Activated CD8-positive, alpha-beta memory T cell treated with anti-CD3 and anti-CD28 coated beads, Interleukin-2, amount 50 U/mL, for 1 hour (primary cell): ENCODE results near the gene SMAD3.

Experiments
- DNase-seq: peaks from one replicate; pipeline ENCODE4 v3.0.0-alpha.2; 2020; ENCODE audit errors: extremely low read depth

Gene SMAD3

GRCh38 chr15:67183443-67184169 is 118.2 kb downstream of the SMAD3 start:
- no peak for DNase-seq

- no peak for DNase-seq
These were observed 119.0 kb downstream of the SMAD3 start for GRCh38 chr15:67184208-67184925.

DNA sequence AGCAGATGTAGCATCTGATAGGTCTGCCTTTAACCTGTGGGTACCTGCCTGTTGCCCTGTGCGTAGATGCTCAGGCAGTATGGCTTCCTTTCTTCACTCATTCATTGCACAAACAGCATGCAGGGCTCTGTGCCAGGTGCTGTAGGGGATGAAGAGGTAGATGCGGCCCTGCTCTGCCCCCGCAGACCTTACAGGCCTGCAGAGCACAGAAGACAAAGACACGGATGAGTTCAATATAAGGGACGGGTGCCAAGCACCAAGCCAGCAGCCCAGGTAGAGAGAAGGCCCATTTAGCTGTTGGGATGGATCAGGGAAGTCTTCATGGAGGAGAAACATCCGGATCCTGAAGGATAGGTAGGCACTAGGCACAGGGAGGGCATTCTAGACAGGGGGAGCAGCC is 119.6 kb downstream of the SMAD3 start:
- DNase-seq, result no peak

GRCh38 chr15:67185621-67186225 is 120.3 kb downstream of the SMAD3 start:
- no peak for DNase-seq

DNA sequence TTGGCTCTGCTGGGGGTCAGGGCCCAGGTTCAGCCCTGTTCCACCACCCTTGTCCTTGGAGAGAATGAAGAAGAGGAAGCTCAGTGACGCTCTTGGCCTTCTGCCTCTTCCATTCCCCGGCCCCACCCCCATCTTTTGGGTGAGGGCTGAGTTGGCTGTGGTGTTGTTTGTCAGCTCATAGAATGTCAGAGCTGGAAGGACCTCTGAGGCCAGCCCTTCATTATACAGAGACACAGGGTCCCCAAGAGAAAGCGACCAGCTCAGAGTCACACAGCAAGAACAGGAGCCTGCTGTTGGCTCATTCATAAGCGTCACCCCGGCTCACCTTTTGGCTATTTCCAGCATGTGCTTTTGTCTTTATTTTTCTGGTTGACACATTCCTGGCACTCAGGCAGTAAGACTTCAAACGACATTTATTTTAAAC is 120.8 kb downstream of the SMAD3 start:
- DNase-seq, result no peak

- no peak for DNase-seq
These were observed 121.3 kb downstream of the SMAD3 start for GRCh38 chr15:67186688-67187087.

DNA sequence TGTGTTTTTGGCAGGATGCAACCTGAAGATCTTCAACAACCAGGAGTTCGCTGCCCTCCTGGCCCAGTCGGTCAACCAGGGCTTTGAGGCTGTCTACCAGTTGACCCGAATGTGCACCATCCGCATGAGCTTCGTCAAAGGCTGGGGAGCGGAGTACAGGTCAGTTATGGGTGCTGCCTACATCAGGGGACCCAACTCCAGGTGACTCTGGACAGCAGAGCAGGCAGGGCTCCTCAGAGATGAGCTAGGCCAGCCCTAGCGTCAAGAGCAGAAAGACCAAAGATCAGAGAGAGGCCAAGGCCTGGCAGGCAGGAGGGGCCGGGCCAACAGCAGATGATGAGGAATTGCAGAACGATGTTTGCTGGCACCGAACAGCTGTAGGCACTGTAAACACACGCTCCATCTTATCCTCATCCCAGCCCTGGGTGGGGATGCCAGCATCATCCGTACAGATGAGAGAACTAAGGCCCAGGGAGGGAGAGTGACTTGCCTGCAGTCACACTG is 122.0 kb downstream of the SMAD3 start:
- no peak for DNase-seq

DNA sequence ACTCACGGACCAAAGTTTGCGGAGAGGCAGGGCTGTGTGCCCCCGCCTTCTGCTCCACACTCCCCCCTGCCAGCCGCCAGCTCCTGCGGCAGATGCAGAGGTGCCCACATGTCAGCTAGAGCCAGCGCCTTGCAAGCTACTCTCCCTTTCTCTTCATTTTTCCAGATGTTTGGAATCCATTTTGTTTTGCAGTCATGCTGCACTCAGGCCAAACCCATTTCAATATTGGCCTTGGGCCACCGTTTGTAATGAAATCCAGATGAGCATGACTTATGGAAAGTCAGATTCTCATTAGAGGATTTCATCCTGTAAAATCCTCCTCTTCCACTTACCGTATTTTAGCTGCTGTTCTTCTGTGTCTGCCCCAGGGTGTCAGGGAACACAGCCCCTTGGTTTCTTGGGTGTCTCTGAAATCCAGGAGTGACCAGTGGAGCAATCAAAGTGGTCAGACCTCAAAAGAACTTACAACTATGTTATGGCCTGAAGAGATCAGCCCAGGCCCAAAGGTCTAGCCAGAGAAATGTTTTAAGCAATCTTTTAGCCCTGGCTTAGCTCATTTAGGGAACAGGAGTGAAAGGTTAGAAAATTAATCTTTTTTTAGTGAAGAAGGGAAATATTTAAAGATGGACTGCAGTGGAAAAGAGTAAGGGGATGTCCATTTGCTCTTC is 123.3 kb downstream of the SMAD3 start:
- DNase-seq, result no peak

DNA sequence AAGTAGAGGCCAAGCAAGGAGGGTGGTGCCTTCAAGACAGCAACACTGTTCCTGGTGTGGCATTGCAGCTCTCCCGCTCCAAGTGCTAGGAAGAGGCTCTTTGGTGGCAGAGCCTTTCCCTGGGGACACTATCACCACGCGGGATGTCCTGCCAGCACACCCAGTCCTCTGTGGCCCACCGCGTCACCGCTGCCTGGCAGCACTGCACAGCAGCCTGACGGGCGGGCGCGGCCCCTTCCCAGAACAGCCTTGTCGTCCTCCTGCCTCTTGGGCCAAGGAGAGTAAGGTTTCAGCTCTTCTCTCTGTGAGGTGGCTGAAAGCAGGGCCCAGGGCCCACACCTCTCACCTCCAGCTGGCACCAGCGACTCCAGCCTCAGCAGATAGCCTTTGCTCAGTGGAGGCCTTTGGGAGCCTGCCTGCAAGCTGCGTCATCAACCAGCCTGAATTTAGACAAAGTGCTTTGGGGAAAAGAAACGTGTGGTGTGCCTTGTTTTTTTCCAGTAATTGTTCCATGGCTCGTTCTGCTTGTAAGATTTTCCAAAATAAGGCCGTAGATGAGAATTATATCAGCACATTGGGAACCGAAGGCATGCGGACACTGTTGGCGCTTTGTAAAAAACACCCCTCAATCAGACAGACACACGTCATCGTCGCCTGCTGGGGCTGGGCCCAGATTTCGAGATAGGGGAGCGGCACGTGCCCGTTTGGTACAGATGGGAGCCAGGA is 124.1 kb downstream of the SMAD3 start:
- DNase-seq, result no peak

DNA sequence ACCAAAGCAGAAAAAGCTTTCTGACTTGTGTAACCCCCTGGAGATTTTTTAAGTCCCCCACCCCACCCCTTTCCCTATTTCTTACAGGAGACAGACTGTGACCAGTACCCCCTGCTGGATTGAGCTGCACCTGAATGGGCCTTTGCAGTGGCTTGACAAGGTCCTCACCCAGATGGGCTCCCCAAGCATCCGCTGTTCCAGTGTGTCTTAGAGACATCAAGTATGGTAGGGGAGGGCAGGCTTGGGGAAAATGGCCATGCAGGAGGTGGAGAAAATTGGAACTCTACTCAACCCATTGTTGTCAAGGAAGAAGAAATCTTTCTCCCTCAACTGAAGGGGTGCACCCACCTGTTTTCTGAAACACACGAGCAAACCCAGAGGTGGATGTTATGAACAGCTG is 124.9 kb downstream of the SMAD3 start:
- DNase-seq, result no peak

DNA sequence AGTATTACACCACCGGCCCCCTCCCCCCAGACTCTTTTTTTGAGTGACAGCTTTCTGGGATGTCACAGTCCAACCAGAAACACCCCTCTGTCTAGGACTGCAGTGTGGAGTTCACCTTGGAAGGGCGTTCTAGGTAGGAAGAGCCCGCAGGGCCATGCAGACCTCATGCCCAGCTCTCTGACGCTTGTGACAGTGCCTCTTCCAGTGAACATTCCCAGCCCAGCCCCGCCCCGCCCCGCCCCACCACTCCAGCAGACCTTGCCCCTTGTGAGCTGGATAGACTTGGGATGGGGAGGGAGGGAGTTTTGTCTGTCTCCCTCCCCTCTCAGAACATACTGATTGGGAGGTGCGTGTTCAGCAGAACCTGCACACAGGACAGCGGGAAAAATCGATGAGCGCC is 125.4 kb downstream of the SMAD3 start:
- no peak for DNase-seq

DNA sequence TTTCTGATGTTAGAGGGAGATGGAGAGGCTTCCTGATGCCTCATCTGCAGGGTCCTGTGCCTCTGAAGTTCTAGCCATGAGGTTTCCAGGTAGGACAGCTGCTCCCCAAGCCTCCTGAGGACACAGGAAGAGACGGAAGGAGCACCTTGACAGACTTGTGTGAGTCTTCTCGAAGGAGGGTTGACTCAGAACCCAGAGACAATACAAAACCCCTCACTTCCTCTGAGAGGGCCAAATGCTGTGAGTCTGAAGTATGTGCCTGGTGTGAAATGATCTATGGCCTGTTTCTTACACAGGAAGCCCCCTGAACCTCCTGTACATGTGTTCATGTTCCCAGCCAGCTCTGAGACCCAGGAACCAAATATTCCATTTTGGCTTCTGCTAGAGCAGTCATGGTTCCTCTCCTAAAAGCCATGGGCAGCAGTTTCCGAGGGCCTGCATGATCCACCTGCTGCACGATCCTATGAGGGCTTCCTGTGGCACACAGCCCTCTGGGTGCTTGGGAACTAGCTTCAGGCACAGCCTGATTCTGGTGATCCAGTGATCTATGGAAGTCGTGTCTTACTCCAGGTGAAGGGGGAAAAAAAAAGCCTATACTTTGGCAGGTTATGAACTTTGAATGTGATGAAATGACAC is 126.9 kb downstream of the SMAD3 start:
- DNase-seq, result no peak

GRCh38 chr15:67193223-67193990 is 128.0 kb downstream of the SMAD3 start:
- no peak for DNase-seq

GRCh38 chr15:67194171-67195114 is 129.0 kb downstream of the SMAD3 start:
- no peak for DNase-seq

- no peak for DNase-seq
These were observed 129.9 kb downstream of the SMAD3 start for GRCh38 chr15:67195305-67195704.

- no peak for DNase-seq
These were observed 130.8 kb downstream of the SMAD3 start for GRCh38 chr15:67196222-67196621.

- no peak for DNase-seq
These were observed 131.4 kb downstream of the SMAD3 start for GRCh38 chr15:67196672-67197363.

- DNase-seq, result no peak
These were observed 131.9 kb downstream of the SMAD3 start for GRCh38 chr15:67197364-67197695.
